Measurements from ENCODE around the gene MCF2L.
A peak's percentile ranks its signal among the peaks of the same experiment; 100 is the strongest.
"Not testable (repeated sequence)": the region's sequence is repeated elsewhere in the genome, so short reads cannot be mapped to it uniquely, and the experiment has no call there.

Gene MCF2L

GRCh38 chr13:113096052-113096744 is 127.2 kb downstream of the MCF2L start:
- no peak for DNase-seq (ENCODE audit: low read depth, low spot score)

- no peak for DNase-seq (ENCODE audit: low read depth, low spot score)
These were observed 127.8 kb downstream of the MCF2L start for GRCh38 chr13:113096745-113097305.

- no peak for DNase-seq (ENCODE audit: low read depth, low spot score)
These were observed 128.6 kb downstream of the MCF2L start for GRCh38 chr13:113097651-113098050.

- DNase-seq (ENCODE audit: low read depth, low spot score) = peak; percentile 40
These were observed 129.2 kb downstream of the MCF2L start for GRCh38 chr13:113098162-113098732.

- no peak for DNase-seq (ENCODE audit: low read depth, low spot score)
These were observed 130.1 kb downstream of the MCF2L start for GRCh38 chr13:113099142-113099541.

- not testable (repeated sequence) for DNase-seq (ENCODE audit: low read depth, low spot score)
These were observed 133.3 kb downstream of the MCF2L start for GRCh38 chr13:113102302-113102701.

GRCh38 chr13:113102727-113103126 is 133.7 kb downstream of the MCF2L start:
- DNase-seq (ENCODE audit: low read depth, low spot score) = no peak

GRCh38 chr13:113103646-113104045 is 134.6 kb downstream of the MCF2L start:
- no peak for DNase-seq (ENCODE audit: low read depth, low spot score)

- no peak for DNase-seq (ENCODE audit: low read depth, low spot score)
These were observed 136.3 kb downstream of the MCF2L start, which contains the start of gene F7 for GRCh38 chr13:113105032-113105920. Gene F7 (plus strand): TSS chr13:113105791. CDS start chr13:113105842, 51 bp downstream.

GRCh38 chr13:113105921-113106452 is 137.0 kb downstream of the MCF2L start:
- no peak for DNase-seq (ENCODE audit: low read depth, low spot score)

- no peak for DNase-seq (ENCODE audit: low read depth, low spot score)
These were observed 137.8 kb downstream of the MCF2L start for GRCh38 chr13:113106711-113107351.

- not testable (repeated sequence) for DNase-seq (ENCODE audit: low read depth, low spot score)
These were observed 139.5 kb downstream of the MCF2L start for GRCh38 chr13:113108521-113108920.

- no peak for DNase-seq (ENCODE audit: low read depth, low spot score)
These were observed 140.4 kb downstream of the MCF2L start for GRCh38 chr13:113109151-113110047.

GRCh38 chr13:113110048-113110851 is 141.2 kb downstream of the MCF2L start:
- DNase-seq (ENCODE audit: low read depth, low spot score) = peak; percentile 41

- DNase-seq (ENCODE audit: low read depth, low spot score) = no peak
These were observed 141.9 kb downstream of the MCF2L start for GRCh38 chr13:113110852-113111315.

GRCh38 chr13:113111821-113112220 is 142.8 kb downstream of the MCF2L start:
- DNase-seq (ENCODE audit: low read depth, low spot score) = not testable (repeated sequence)

- not testable (repeated sequence) for DNase-seq (ENCODE audit: low read depth, low spot score)
These were observed 143.5 kb downstream of the MCF2L start for GRCh38 chr13:113112475-113112874.

- no peak for DNase-seq (ENCODE audit: low read depth, low spot score)
These were observed 144.2 kb downstream of the MCF2L start for GRCh38 chr13:113112893-113113845.

Data from astrocyte of the hippocampus (primary cell).